ENCODE measurements around the gene ING2.

- TF ChIP-seq ELF1 (IDR thresholded peaks at IDR 0.05; ENCODE audit: borderline replicate concordance, low read depth) = no peak
- TF ChIP-seq CTCF (IDR thresholded peaks at IDR 0.05 in 2 of 3, conservative IDR thresholded peaks at IDR 0.05 in 1 of 3; ENCODE audit: borderline replicate concordance in 1 of 3, insufficient read depth in 1 of 3, low read depth in 2 of 3, low read length in 2 of 3) = no peak
These were observed 12.9 kb downstream of the ING2 start for GRCh38 chr4:183517781-183518180.

Measured in HCT116 (cell line).